ENCODE data around the gene CDH26. TPM values are rescaled to one million over a fixed set of nuclear protein-coding genes. Genes with fewer than 3 reads are reported as not detected.

Gene CDH26
- total and polyA plus RNA-seq, 2 of the 13 experiments (the other 11 are each of a cell fraction or from before 2014, with no cell fraction given) = 0.40 to 1.1 TPM

GRCh38 chr20:59962155-59962554, 3.9 kb downstream of the CDH26 start (continued):
- TF ChIP-seq MXD3 (CRISPR knock-in tag; IDR thresholded peaks at IDR 0.05) (no peak), HOXA5 (CRISPR knock-in tag; IDR thresholded peaks at IDR 0.05) (no peak), MAFK (conservative IDR thresholded peaks at IDR 0.05 in 1 of 2, IDR thresholded peaks at IDR 0.05 in 1 of 2; ENCODE audit: low read length in 2 of 2) (no peak), ZNF816 (CRISPR knock-in tag; IDR thresholded peaks at IDR 0.05; ENCODE audit: borderline replicate concordance) (no peak), ZNF761 (CRISPR knock-in tag; conservative IDR thresholded peaks at IDR 0.05) (no peak)

GRCh38 chr20:59966428-59966827, 8.2 kb downstream of the CDH26 start:
- H3K9ac ChIP-seq (ENCODE audit: insufficient read depth, low read depth, low read length) = no peak overlapping the region
- no peaks in the 10 kb centered on the region for H3K4me1 ChIP-seq (ENCODE audit: insufficient read depth, low read length)
- CTCF ChIA-PET (ENCODE audit: low intra/inter-chr PET ratio, low total read pairs) = no interaction called here
- FAIRE-seq (no peak), DNase-seq (ENCODE audit: low spot score) (no peak), ATAC-seq (no peak)
- no peaks in the 10 kb centered on the region for H3K36me3 ChIP-seq (replicated peaks in 1 of 2; ENCODE audit: control insufficient read depth in 1 of 2, insufficient read depth in 2 of 2, low read length in 2 of 2)
- peak; percentile 33 to 55; a peak in 3 of 4 replicates for TF ChIP-seq MAFK (conservative IDR thresholded peaks at IDR 0.05 in 1 of 2, IDR thresholded peaks at IDR 0.05 in 1 of 2; ENCODE audit: low read length in 2 of 2)
- TF ChIP-seq MAFF (IDR thresholded peaks at IDR 0.05; ENCODE audit: low read depth, low read length) = peak; percentile 63
- no peak for TF ChIP-seq PAXIP1 (CRISPR knock-in tag; conservative IDR thresholded peaks at IDR 0.05)
- no peak for TF ChIP-seq SOX13 (IDR thresholded peaks at IDR 0.05)
- peak in 1 of 2 experiments; percentile 38; a peak in 1 of 4 replicates for TF ChIP-seq SOX13 (CRISPR knock-in tag; conservative IDR thresholded peaks at IDR 0.05 in 1 of 2, IDR thresholded peaks at IDR 0.05 in 1 of 2)
- H3K9me3 ChIP-seq (ENCODE audit: low read length) = no peaks in the 10 kb centered on the region
- H4K20me1 ChIP-seq (ENCODE audit: insufficient read depth, low read length) = no peaks in the 10 kb centered on the region
- POLR2A ChIA-PET = no interaction called here
- in situ Hi-C loops (cut with HindIII; ENCODE audit: extremely low pct_ligation_motif_present, low pct_unique_long_range_greater_than_20kb) (no loop called here), intact Hi-C loops (cut with micrococcal nuclease; ENCODE audit: unreplicated experiment) (no loop called here)
- BruUV-seq (replicated peaks) = no TSS peak
- no peak overlapping the region for H3K4me3 ChIP-seq (replicated peaks in 1 of 3; ENCODE audit: insufficient read depth in 1 of 3, low read depth in 2 of 3, low read length in 3 of 3)
- no peak overlapping the region for H3K4me2 ChIP-seq (ENCODE audit: low read depth, low read length)
- WGBS (ENCODE audit: low lambda C conversion rate) = 43% methylated on average over 3 of the region's 3 CpGs
- no peaks in the 10 kb centered on the region for H3K79me2 ChIP-seq (ENCODE audit: insufficient read depth, low read length)
- no peak overlapping the region for H2AFZ ChIP-seq (ENCODE audit: low read length)
- no peaks in the 10 kb centered on the region; a peak in 1 of 5 replicates for H3K27me3 ChIP-seq (ENCODE audit: control insufficient read depth in 1 of 2, insufficient read depth in 2 of 2, low read length in 2 of 2)
- no peak overlapping the region for H3K27ac ChIP-seq (ENCODE audit: extremely low read length, insufficient read depth, low read length)

All from HepG2 (cell line).